Small intestine (tissue), 7 donors: Measurements from ENCODE around the gene IFT20. TPM values are rescaled to one million over a fixed set of nuclear protein-coding genes. Genes with fewer than 3 reads are reported as not detected.

Source experiments
- DNase-seq, 2 donors: peaks; one replicate each; pipeline versions ENCODE4 v3.0.0 to v3.0.0-alpha.2; 2013
- FAIRE-seq: peaks from 2 replicates; lab custom pipeline; 2012; peaks lifted over from hg19 to GRCh38; lab: Jason Lieb, UNC
- H3K27ac ChIP-seq, 3 donors: one replicate each; pipeline ENCODE4 v1.5.1; 2013; ENCODE audit warnings: low read length in 2 of 3, mild to moderate bottlenecking in 2 of 3, control low read depth in 1 of 3, inconsistent platforms in 1 of 3, low read depth in 1 of 3, moderate library complexity in 1 of 3
- H3K27me3 ChIP-seq, 3 donors: one replicate each; pipeline ENCODE4 v1.6.1; 2013; ENCODE audit warnings: low read length in 3 of 3, inconsistent platforms in 1 of 3; ENCODE audit not compliant: control insufficient read depth in 3 of 3, insufficient read depth in 3 of 3
- H3K36me3 ChIP-seq, 3 donors: one replicate each; pipeline ENCODE4 v1.6.1; 2013; ENCODE audit warnings: low read length in 3 of 3, inconsistent platforms in 1 of 3, low read depth in 1 of 3, mild to moderate bottlenecking in 1 of 3, moderate library complexity in 1 of 3; ENCODE audit not compliant: control insufficient read depth in 3 of 3, insufficient read depth in 2 of 3
- H3K4me1 ChIP-seq, 3 donors: one replicate each; pipeline ENCODE4 v1.6.1; 2013; ENCODE audit warnings: low read length in 2 of 3, inconsistent platforms in 1 of 3, low read depth in 1 of 3, mild to moderate bottlenecking in 1 of 3, moderate library complexity in 1 of 3; ENCODE audit not compliant: control insufficient read depth in 3 of 3, insufficient read depth in 2 of 3
- H3K4me3 ChIP-seq, 3 donors: one replicate each; pipeline ENCODE4 v1.5.1; 2013; ENCODE audit warnings: low read length in 3 of 3, control low read depth in 1 of 3, inconsistent platforms in 1 of 3, low read depth in 1 of 3, mild to moderate bottlenecking in 1 of 3, moderate library complexity in 1 of 3
- H3K9me3 ChIP-seq, 2 donors: one replicate each; pipeline ENCODE4 v1.6.1; 2013; ENCODE audit warnings: low read depth in 1 of 2, low read length in 1 of 2; ENCODE audit not compliant: control insufficient read depth in 2 of 2, insufficient read depth in 1 of 2
- WGBS, 3 donors: extraction: QIAGEN DNeasy Blood & Tissue Kit; methylation state at CpG; one replicate each; pipeline ENCODE4 v1.1.7; 2013; 5-methylcytosine and 5-hydroxymethylcytosine counted together
- polyA plus RNA-seq, 4 donors: library from polyadenylated mRNA; stranded (reverse) in 3 of 4; unstranded in 1 of 4; fragments of 200-250 nt in 3 of 4; fragments of 120-200 nt in 1 of 4; gene quantifications; one replicate each; pipeline versions ENCODE4 v1.2.1 to v1.2.3, GENCODE V29; 2013
- donor health status: healthy with polysubstance abuse.
- donor health status: control.
- donor health status: control.
- donor health status: Bipolar disorder and iron deficiency.
- donor health status: healthy.

Gene IFT20
- polyA plus RNA-seq, 4 donors = 39.3 to 135 (median 78.6) TPM

DNA sequence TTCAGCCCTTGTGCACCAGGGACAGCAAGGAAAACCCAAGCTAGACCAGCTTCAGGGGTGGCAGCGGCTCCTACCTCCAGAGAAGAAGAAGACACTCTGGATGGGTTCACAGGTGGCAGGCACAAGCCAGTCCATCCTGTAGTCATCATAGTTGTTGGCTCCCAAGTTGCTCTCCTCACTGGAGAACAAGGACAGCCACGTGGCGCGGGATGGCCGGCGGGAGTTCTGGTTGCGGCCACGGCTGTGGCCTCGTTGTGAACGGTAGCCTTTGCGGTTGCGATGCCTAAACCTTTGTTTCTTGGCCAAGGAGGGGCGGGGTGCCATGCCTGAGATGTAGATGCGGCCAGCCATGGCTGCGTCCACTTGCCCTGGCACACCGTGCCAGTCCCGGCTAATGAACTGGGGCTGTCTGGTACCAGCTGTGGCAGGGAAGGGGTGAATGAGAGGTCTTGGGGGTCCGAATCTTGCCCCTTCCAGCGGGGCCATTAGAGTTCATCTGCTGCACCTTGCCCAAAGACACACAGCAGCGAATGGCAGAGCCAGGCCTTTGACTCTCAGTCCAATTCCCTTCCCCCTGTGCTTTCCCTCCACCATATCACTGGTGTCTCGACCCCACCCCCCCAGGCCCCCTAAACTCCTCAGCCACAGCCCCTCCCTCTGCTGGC is 32.5 kb upstream of the IFT20 start:
- Histone ChIP-seq H3K9me3 (no peaks in the 10 kb centered on the region), H3K4me1 (peaks cover 0 to 44% (median 7%) of the 10 kb centered on the region in 3 donors), H3K27me3 (no peaks in the 10 kb centered on the region), H3K36me3 (peaks cover 0 to 36% (median 5%) of the 10 kb centered on the region in 3 donors), H3K4me3 (no peak overlapping the region), H3K27ac (no peak overlapping the region)
- 84 to 89% (median 89%) methylated on average over 21 of the region's 21 CpGs for WGBS, 3 donors
- FAIRE-seq = no peak
- DNase-seq = no peak

DNA sequence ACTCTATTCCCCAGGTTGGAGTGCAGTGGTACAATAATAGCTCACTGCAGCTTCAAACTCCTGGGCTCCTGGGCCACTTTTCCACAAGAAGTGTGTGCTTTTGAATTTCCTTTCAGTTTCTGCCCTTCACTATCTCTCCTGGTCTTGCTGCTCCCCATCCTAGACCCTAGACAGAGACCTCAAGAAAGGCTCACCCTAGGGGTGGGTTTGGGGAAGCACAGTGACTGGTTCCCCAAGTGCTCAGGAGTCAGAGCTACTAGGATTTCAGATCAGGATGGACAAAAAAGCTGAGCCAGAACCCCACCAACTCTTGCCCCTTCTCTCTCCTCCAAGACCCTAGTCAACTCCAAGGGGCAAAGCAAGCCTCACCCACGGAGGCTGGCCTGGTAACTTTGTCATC is 31.3 kb upstream of the IFT20 start:
- no peak for DNase-seq
- 71 to 77% (median 72%) methylated on average over 1 of the region's 1 CpG for WGBS, 3 donors
- Histone ChIP-seq H3K36me3 (peaks cover 2 to 42% (median 5%) of the 10 kb centered on the region in 3 donors), H3K27me3 (no peaks in the 10 kb centered on the region), H3K4me3 (no peak overlapping the region), H3K9me3 (no peaks in the 10 kb centered on the region), H3K27ac (no peak overlapping the region), H3K4me1 (peaks cover 0 to 36% (median 3%) of the 10 kb centered on the region in 3 donors)
- no peak for FAIRE-seq

DNA sequence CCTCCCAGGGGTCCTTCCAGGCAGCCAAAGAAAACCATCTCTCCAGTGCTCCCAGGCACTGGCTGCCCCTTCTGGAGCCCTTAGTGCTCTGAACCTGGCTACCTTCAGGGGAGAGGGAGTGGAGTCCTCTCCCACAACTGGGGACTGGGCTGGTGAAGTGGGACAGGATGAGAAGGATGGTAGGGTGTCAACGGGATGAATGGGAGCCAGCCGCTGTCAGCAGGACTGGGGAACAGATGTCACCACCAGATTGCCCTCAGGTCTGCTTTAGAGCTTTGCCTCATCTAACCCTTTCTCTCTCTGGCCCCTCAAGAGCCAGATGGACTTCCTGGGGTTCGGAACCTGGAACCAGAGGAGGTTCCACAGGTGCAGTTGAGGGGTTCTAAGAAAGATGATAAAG is 30.2 kb upstream of the IFT20 start:
- DNase-seq (no peak), FAIRE-seq (no peak)
- peaks cover 4 to 50% (median 14%) of the 10 kb centered on the region in 3 donors for H3K36me3 ChIP-seq
- no peak overlapping the region for H3K27ac ChIP-seq
- H3K4me1 ChIP-seq = peaks cover 0 to 28% (median under 1%) of the 10 kb centered on the region in 3 donors
- no peak overlapping the region for H3K4me3 ChIP-seq
- WGBS, 3 donors = 88 to 91% (median 90%) methylated on average over 3 of the region's 3 CpGs
- H3K27me3 ChIP-seq = no peaks in the 10 kb centered on the region
- no peaks in the 10 kb centered on the region for H3K9me3 ChIP-seq

DNA sequence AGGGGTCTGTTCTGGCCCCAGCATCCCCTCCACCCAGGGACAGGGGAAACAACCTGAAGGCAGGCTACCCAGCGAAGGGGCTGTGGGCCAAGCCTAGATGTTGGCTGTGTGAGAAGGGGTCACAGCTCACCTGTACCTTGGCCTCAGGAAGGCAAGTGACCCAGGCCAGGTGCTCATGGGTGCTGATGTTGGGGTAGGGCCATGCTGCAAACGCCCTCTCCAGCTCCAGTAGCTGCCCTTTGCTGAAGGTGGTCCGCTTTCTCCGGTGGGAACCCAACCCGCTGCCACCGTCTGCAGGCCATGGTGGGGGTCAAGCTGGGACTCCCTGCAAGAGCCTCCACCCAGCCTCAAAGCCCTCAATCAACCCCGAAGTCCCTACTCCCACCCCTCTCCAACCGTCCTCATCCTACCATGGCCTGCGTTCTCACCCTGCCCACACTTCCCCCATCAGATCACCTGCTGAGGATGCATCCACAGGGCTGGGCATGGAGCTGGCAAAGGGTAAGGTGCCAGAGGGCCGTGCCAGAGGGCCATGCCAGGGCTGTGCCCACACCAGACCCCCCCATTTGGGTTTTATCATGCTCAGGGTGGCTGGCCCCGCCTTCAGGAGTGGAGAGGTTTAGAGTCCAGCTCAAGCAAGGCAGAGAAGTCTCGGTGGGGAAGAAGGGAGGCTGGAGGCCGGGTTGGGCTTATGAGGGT is 29.5 kb upstream of the IFT20 start, which contains the start of gene SEBOX:
Gene SEBOX, minus strand, starts transcription at position 535 of the 699 bp plus-strand sequence. Its CDS starts 48 bp downstream, at position 487.
- Histone ChIP-seq H3K36me3 (peaks cover 4 to 57% (median 16%) of the 10 kb centered on the region in 3 donors), H3K27me3 (no peaks in the 10 kb centered on the region), H3K27ac (no peak within 1 kb of the TSS), H3K4me3 (no peak within 1 kb of the TSS), H3K9me3 (no peaks in the 10 kb centered on the region), H3K4me1 (peaks cover 0 to 21% (median 0%) of the 10 kb centered on the region in 3 donors)
- 78 to 89% (median 82%) methylated on average over 9 to 13 of the region's 13 CpGs for WGBS, 3 donors
- no peak for DNase-seq
- no peak for FAIRE-seq

DNA sequence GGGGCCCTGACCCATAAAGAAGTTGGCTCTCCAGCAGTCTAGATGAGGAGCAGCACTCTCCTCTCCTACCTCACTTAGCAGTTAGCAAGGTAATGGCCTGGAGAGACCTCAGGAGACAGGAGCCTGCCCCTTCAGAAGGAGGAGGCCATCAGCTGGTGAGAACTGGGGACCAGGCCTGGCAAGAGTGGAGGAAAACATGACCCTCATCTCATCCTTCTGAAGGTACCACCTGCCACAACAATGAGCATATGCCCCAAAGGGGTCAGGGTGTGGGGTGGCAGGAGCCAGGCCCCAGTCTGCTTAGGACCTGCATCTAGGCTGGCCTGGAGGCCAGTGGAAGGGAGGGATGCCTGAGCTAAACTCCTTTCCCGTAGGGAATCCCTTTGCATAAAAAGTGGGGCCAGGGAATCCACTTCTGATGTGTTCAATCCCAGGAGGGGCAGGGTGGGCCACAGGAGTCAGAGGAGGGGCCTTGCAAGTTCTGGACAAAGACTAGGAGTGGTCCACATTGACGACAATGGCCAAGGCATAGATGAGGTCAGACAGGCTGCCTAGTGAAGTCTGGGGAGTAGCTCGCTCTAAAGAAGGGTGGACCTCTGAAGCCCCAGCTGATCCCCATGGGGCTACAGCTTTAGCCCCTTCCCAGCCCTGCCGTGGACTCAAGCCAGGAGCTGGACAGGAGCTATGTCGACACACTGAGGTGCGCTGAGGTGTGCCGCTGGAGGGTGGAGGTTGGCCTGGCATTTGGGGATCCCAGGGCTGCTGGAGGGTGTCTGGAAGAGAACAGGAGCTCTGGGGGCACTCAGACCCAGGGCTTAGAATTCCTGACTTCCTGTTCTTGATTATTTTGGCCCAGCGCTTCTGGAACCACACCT is 28.7 kb upstream of the IFT20 start:
- peaks cover 4 to 60% (median 18%) of the 10 kb centered on the region in 3 donors for H3K36me3 ChIP-seq
- WGBS, 3 donors = 91 to 93% (median 93%) methylated on average over 8 of the region's 8 CpGs
- FAIRE-seq (no peak), DNase-seq (no peak)
- no peak overlapping the region for H3K4me3 ChIP-seq
- no peak overlapping the region for H3K27ac ChIP-seq
- no peaks in the 10 kb centered on the region for H3K27me3 ChIP-seq
- H3K4me1 ChIP-seq = peaks cover 0 to 14% (median 0%) of the 10 kb centered on the region in 3 donors
- no peaks in the 10 kb centered on the region for H3K9me3 ChIP-seq

DNA sequence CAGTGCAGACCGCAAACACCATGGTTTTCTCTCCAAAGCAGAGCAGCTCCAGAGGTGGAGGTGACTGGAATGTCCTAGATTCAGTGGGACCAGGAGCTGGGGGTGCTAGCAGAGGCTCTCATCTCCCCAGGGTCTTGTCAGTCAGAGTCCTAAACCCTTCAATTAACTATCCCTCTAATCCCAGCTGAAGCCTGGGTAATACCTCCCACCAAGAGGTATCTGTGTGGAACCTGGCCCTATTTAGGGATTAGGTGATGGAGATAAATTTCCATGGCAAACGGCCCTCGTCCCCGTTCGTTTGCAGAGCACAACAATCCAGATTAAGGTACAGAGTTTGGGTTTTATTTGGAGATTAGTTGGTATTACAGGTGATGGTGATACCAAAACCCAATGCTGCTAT is 27.9 kb upstream of the IFT20 start:
- 84 to 88% (median 85%) methylated on average over 5 of the region's 5 CpGs for WGBS, 3 donors
- Histone ChIP-seq H3K9me3 (no peaks in the 10 kb centered on the region), H3K27me3 (no peaks in the 10 kb centered on the region), H3K27ac (no peak overlapping the region), H3K4me1 (peaks cover 0 to 8% (median 4%) of the 10 kb centered on the region in 3 donors), H3K36me3 (peaks cover 4 to 56% (median 18%) of the 10 kb centered on the region in 3 donors), H3K4me3 (no peak overlapping the region)
- FAIRE-seq = no peak
- no peak for DNase-seq

DNA sequence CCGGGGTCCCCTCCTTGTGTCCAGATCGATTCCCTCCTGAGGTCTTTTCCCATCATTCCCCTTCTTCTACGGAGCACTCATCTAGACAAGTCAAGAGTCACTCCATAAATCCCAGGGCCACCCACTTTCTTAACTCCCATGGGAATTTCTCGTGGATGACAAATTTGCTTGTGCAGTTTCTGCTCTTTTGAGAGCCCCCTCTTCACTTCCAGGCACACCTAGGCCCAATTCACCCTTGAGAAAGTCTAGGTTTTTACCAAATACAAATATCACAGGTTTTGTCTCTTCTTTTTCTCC is 22.6 kb upstream of the IFT20 start:
- 2 to 9% (median 3%) methylated on average over 4 of the region's 4 CpGs for WGBS, 3 donors
- no peak for DNase-seq
- no peaks in the 10 kb centered on the region for H3K27me3 ChIP-seq
- peak overlapping the region in 2 of 3 donors; percentile 37 to 89 for H3K27ac ChIP-seq
- no peak for FAIRE-seq
- H3K9me3 ChIP-seq = no peaks in the 10 kb centered on the region
- peak overlapping the region; percentile 86 to 95 (median 90) for H3K4me3 ChIP-seq
- H3K36me3 ChIP-seq = peaks cover 14 to 48% (median 18%) of the 10 kb centered on the region in 3 donors
- peaks cover 0 to 15% (median 7%) of the 10 kb centered on the region in 3 donors for H3K4me1 ChIP-seq
